ENCODE measurements around the gene SOWAHA.

The SOWAHA gene

GRCh38 chr5:132812781-132813598 is at the start of gene SOWAHA:
Gene SOWAHA (plus strand): TSS chr5:132813302. CDS start chr5:132813622, 320 bp downstream.
- H3K9me3 ChIP-seq (ENCODE audit: insufficient read depth, low read depth, low read length) = no peaks in the 10 kb centered on the region
- H3K9ac ChIP-seq (ENCODE audit: low read depth, low read length) = no peak within 1 kb of the TSS
- peaks cover 91% of the 10 kb centered on the region for H3K27me3 ChIP-seq (ENCODE audit: insufficient read depth, low read length)
- no peaks in the 10 kb centered on the region for H3K36me3 ChIP-seq (ENCODE audit: insufficient read depth, low read depth, low read length)
- H3K4me1 ChIP-seq (ENCODE audit: insufficient read depth, low read length) = no peaks in the 10 kb centered on the region
- H3K27ac ChIP-seq (ENCODE audit: low read length) = no peak within 1 kb of the TSS
- peak within 1 kb of the TSS; percentile 1; the same call in 1 of the 2 replicates for H3K4me3 ChIP-seq (ENCODE audit: low read length)

GRCh38 chr5:132764051-132764450 is 49.1 kb upstream of the SOWAHA start:
- H3K36me3 ChIP-seq (ENCODE audit: insufficient read depth, low read depth, low read length) = no peaks in the 10 kb centered on the region

DNA sequence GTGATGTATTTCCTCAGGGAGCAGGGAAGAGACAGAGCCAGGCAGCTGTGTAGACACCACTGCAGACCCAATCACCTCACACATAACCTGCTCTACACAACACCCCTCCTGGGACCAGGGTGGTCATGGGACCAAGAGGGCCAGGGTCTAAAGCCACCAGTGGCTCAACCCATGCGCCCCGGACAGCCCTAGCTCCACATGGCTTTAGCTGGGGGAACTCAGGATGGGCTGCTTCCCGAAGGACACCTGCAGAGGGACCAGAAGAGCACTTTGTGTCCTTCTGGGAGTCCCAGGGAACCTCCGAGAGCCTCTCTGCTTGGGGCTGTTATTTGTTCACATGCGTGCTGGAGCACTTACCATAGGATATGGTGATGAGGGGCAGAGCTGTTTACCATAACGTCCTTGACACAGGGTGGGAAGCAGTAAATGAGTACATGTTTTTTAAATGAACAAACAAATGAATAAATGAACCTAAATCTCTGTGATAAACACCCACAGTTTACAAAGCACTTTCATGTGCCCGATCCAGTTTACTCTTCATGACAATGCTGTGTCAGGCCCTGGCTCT is 48.3 kb upstream of the SOWAHA start:
- H3K4me3 ChIP-seq (ENCODE audit: low read length) = no peak overlapping the region
- no peaks in the 10 kb centered on the region for H3K27me3 ChIP-seq (ENCODE audit: insufficient read depth, low read length)
- no peaks in the 10 kb centered on the region for H3K9me3 ChIP-seq (ENCODE audit: insufficient read depth, low read depth, low read length)
- H3K9ac ChIP-seq (ENCODE audit: low read depth, low read length) = no peak overlapping the region
- H3K36me3 ChIP-seq (ENCODE audit: insufficient read depth, low read depth, low read length) = no peaks in the 10 kb centered on the region
- H3K27ac ChIP-seq (ENCODE audit: low read length) = no peak overlapping the region
- H3K4me1 ChIP-seq (ENCODE audit: insufficient read depth, low read length) = no peaks in the 10 kb centered on the region

More at GRCh38 chr5:132764051-132764450, 49.1 kb upstream of the SOWAHA start:
- Histone ChIP-seq H3K4me3 (ENCODE audit: low read length) (no peak overlapping the region), H3K9ac (ENCODE audit: low read depth, low read length) (no peak overlapping the region), H3K27ac (ENCODE audit: low read length) (no peak overlapping the region), H3K27me3 (ENCODE audit: insufficient read depth, low read length) (no peaks in the 10 kb centered on the region), H3K9me3 (ENCODE audit: insufficient read depth, low read depth, low read length) (no peaks in the 10 kb centered on the region), H3K4me1 (ENCODE audit: insufficient read depth, low read length) (no peaks in the 10 kb centered on the region)

GRCh38 chr5:132765311-132766019 is 47.6 kb upstream of the SOWAHA start:
- Histone ChIP-seq H3K9ac (ENCODE audit: low read depth, low read length) (no peak overlapping the region), H3K4me1 (ENCODE audit: insufficient read depth, low read length) (0 out of 2 replicates have a peak, but pooled peaks cover under 1% of the 10 kb centered on the region), H3K36me3 (ENCODE audit: insufficient read depth, low read depth, low read length) (no peaks in the 10 kb centered on the region), H3K27ac (ENCODE audit: low read length) (no peak overlapping the region), H3K4me3 (ENCODE audit: low read length) (no peak overlapping the region), H3K9me3 (ENCODE audit: insufficient read depth, low read depth, low read length) (no peaks in the 10 kb centered on the region), H3K27me3 (ENCODE audit: insufficient read depth, low read length) (no peaks in the 10 kb centered on the region)

GRCh38 chr5:132766020-132766805 is 46.9 kb upstream of the SOWAHA start:
- Histone ChIP-seq H3K9ac (ENCODE audit: low read depth, low read length) (no peak overlapping the region), H3K36me3 (ENCODE audit: insufficient read depth, low read depth, low read length) (no peaks in the 10 kb centered on the region), H3K4me3 (ENCODE audit: low read length) (no peak overlapping the region), H3K27ac (ENCODE audit: low read length) (no peak overlapping the region), H3K9me3 (ENCODE audit: insufficient read depth, low read depth, low read length) (no peaks in the 10 kb centered on the region), H3K4me1 (ENCODE audit: insufficient read depth, low read length) (0 out of 2 replicates have a peak, but pooled peaks cover 8% of the 10 kb centered on the region), H3K27me3 (ENCODE audit: insufficient read depth, low read length) (no peaks in the 10 kb centered on the region)

DNA sequence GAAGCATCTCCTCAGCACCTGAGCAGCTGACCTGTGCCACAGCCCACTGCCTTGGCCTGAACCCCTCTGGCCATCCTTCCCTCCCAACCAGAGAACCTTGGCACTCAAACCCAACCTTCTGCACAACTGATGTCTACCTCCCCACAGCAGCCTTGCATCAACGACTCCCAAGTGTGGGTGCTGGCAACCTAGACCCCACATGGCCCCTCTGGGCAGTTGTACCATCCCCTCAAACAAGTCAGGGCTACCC is 46.4 kb upstream of the SOWAHA start:
- Histone ChIP-seq H3K4me1 (ENCODE audit: insufficient read depth, low read length) (peaks cover 13% of the 10 kb centered on the region; the same call in 1 of the 2 replicates), H3K36me3 (ENCODE audit: insufficient read depth, low read depth, low read length) (no peaks in the 10 kb centered on the region), H3K9ac (ENCODE audit: low read depth, low read length) (no peak overlapping the region), H3K9me3 (ENCODE audit: insufficient read depth, low read depth, low read length) (no peaks in the 10 kb centered on the region), H3K27me3 (ENCODE audit: insufficient read depth, low read length) (no peaks in the 10 kb centered on the region), H3K27ac (ENCODE audit: low read length) (no peak overlapping the region), H3K4me3 (ENCODE audit: low read length) (no peak overlapping the region)

GRCh38 chr5:132767150-132767549 is 46.0 kb upstream of the SOWAHA start:
- Histone ChIP-seq H3K9me3 (ENCODE audit: insufficient read depth, low read depth, low read length) (no peaks in the 10 kb centered on the region), H3K9ac (ENCODE audit: low read depth, low read length) (no peak overlapping the region), H3K27ac (ENCODE audit: low read length) (no peak overlapping the region), H3K36me3 (ENCODE audit: insufficient read depth, low read depth, low read length) (no peaks in the 10 kb centered on the region), H3K4me3 (ENCODE audit: low read length) (no peak overlapping the region), H3K27me3 (ENCODE audit: insufficient read depth, low read length) (no peaks in the 10 kb centered on the region), H3K4me1 (ENCODE audit: insufficient read depth, low read length) (peaks cover 17% of the 10 kb centered on the region)

- H3K4me3 ChIP-seq (ENCODE audit: low read length) = no peak overlapping the region
Measured at GRCh38 chr5:132768485-132768868, 44.6 kb upstream of the SOWAHA start.

DNA sequence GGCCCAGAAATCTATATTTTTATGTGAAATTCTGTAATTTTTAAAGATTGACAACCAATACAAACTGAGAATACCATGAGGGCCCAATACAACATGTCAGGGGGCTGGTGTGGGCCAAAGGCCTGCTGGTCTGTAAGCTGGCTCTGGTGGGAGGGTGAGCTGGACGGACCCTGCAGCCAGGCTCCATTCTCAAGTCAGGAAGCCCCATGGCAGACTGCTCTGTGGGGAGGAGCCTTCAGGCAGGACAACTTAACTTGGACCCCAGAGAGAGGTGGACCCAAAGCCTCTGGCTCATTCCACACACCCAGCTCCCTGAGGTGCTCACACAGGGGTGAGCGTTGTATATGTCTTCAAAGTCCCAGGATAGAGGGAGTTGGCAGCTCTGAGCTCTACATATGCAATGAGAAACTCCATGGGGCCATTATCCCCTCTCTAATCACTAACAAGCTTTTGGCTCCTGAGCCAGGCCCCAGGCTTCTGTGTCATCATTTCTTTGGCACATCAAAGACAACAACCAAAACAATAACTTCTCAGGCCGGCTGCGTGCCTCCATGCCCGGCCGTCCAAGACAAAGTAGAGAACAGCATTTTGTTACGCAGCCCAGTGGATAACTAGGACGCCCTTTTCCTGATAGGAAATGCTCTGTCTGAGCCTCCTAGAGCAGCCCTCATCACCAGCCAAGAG is 42.5 kb upstream of the SOWAHA start:
- Histone ChIP-seq H3K4me3 (ENCODE audit: low read length) (no peak overlapping the region), H3K27ac (ENCODE audit: low read length) (no peak overlapping the region), H3K9ac (ENCODE audit: low read depth, low read length) (no peak overlapping the region), H3K27me3 (ENCODE audit: insufficient read depth, low read length) (peaks cover 18% of the 10 kb centered on the region), H3K36me3 (ENCODE audit: insufficient read depth, low read depth, low read length) (no peaks in the 10 kb centered on the region), H3K9me3 (ENCODE audit: insufficient read depth, low read depth, low read length) (no peaks in the 10 kb centered on the region), H3K4me1 (ENCODE audit: insufficient read depth, low read length) (peaks cover 23% of the 10 kb centered on the region)

More at GRCh38 chr5:132768485-132768868, 44.6 kb upstream of the SOWAHA start:
- Histone ChIP-seq H3K36me3 (ENCODE audit: insufficient read depth, low read depth, low read length) (no peaks in the 10 kb centered on the region), H3K4me1 (ENCODE audit: insufficient read depth, low read length) (peaks cover 19% of the 10 kb centered on the region), H3K27me3 (ENCODE audit: insufficient read depth, low read length) (no peaks in the 10 kb centered on the region), H3K27ac (ENCODE audit: low read length) (no peak overlapping the region), H3K9me3 (ENCODE audit: insufficient read depth, low read depth, low read length) (no peaks in the 10 kb centered on the region), H3K9ac (ENCODE audit: low read depth, low read length) (no peak overlapping the region)

GRCh38 chr5:132771503-132771998 is 41.6 kb upstream of the SOWAHA start:
- H3K36me3 ChIP-seq (ENCODE audit: insufficient read depth, low read depth, low read length) = no peaks in the 10 kb centered on the region
- H3K4me3 ChIP-seq (ENCODE audit: low read length) = no peak overlapping the region
- no peak overlapping the region for H3K9ac ChIP-seq (ENCODE audit: low read depth, low read length)
- H3K9me3 ChIP-seq (ENCODE audit: insufficient read depth, low read depth, low read length) = no peaks in the 10 kb centered on the region
- no peak overlapping the region for H3K27ac ChIP-seq (ENCODE audit: low read length)
- H3K4me1 ChIP-seq (ENCODE audit: insufficient read depth, low read length) = peaks cover 28% of the 10 kb centered on the region
- peaks cover 27% of the 10 kb centered on the region for H3K27me3 ChIP-seq (ENCODE audit: insufficient read depth, low read length)

Data from iPS-20b (cell line).